Neural progenitor cell (in vitro differentiated cells): ENCODE measurements around the gene HINFP. TPM values are rescaled to one million over a fixed set of nuclear protein-coding genes. Genes with fewer than 3 reads are reported as not detected.

Source experiments
- DNase-seq: peaks from one replicate; pipeline ENCODE4 v3.0.0-alpha.2; 2016; ENCODE audit warnings: low spot score
- H2AFZ ChIP-seq: fragments of 200-600 bp; sonication (generic); replicated peaks from 2 replicates; pipeline ENCODE4 v1.6.1; 2016; ENCODE audit warnings: antibody characterized with exemption
- H3F3A ChIP-seq: fragments of 200-600 bp; sonication (generic); 2 replicates; pipeline ENCODE4 v1.6.1; 2016; ENCODE audit warnings: antibody characterized with exemption, low read depth
- H3K27ac ChIP-seq: fragments of 200-600 bp; sonication (generic); 2 replicates; pipeline ENCODE4 v1.5.1; 2016; ENCODE audit warnings: mild to moderate bottlenecking
- H3K27me3 ChIP-seq: fragments of 200-600 bp; sonication (generic); 2 replicates; pipeline ENCODE4 v1.6.1; 2016; ENCODE audit warnings: mild to moderate bottlenecking, moderate library complexity
- H3K36me3 ChIP-seq: fragments of 200-600 bp; sonication (generic); 2 replicates; pipeline ENCODE4 v1.5.1; 2016
- H3K4me1 ChIP-seq: fragments of 200-600 bp; sonication (generic); 2 replicates; pipeline ENCODE4 v1.6.1; 2016; ENCODE audit warnings: mixed run types
- H3K4me2 ChIP-seq: fragments of 200-600 bp; sonication (generic); 2 replicates; pipeline ENCODE4 v1.6.1; 2016
- H3K4me3 ChIP-seq: fragments of 200-600 bp; sonication (generic); 2 replicates; pipeline ENCODE4 v1.5.1; 2016
- H3K79me2 ChIP-seq: fragments of 200-600 bp; sonication (generic); 2 replicates; pipeline ENCODE4 v1.6.1; 2016; ENCODE audit warnings: low read depth
- H3K9ac ChIP-seq: fragments of 200-600 bp; sonication (generic); 2 replicates; pipeline ENCODE4 v1.6.1; 2016
- H3K9me3 ChIP-seq: fragments of 200-600 bp; sonication (generic); 2 replicates; pipeline ENCODE4 v1.5.1; 2016; ENCODE audit warnings: low read depth
- H4K20me1 ChIP-seq: fragments of 200-600 bp; sonication (generic); 2 replicates; pipeline ENCODE4 v1.6.1; 2016; ENCODE audit warnings: low read depth
- H3K27ac Mint-ChIP-seq: 3 replicates; pipeline ENCODE4 v1.8.0; 2021; ENCODE audit warnings: mixed read lengths
- H3K27me3 Mint-ChIP-seq: 2 replicates; pipeline ENCODE4 v1.8.0; 2022; ENCODE audit warnings: low read depth, mild to moderate bottlenecking, inconsistent platforms, moderate library complexity, mixed read lengths; ENCODE audit not compliant: insufficient read depth
- H3K36me3 Mint-ChIP-seq: 3 replicates; pipeline ENCODE4 v1.8.0; 2021; ENCODE audit warnings: mixed read lengths
- H3K4me1 Mint-ChIP-seq: 3 replicates; pipeline ENCODE4 v1.8.0; 2021; ENCODE audit warnings: mixed read lengths
- H3K4me3 Mint-ChIP-seq: 3 replicates; pipeline ENCODE4 v1.8.0; 2021; ENCODE audit warnings: mild to moderate bottlenecking, moderate library complexity, mixed read lengths
- H3K9me3 Mint-ChIP-seq: 3 replicates; pipeline ENCODE4 v1.8.0; 2020; ENCODE audit warnings: mixed read lengths
- CTCF ChIP-seq: fragments of 200-600 bp; sonication (generic); IDR thresholded peaks from 2 replicates; pipeline ENCODE4 v1.5.1; 2017; ENCODE audit warnings: antibody characterized with exemption, mild to moderate bottlenecking
- EZH2 ChIP-seq: fragments of 200-600 bp; sonication (generic); IDR thresholded peaks from 2 replicates; pipeline ENCODE4 v1.6.1; 2017; ENCODE audit warnings: antibody characterized with exemption, mild to moderate bottlenecking, moderate library complexity
- EZH2phosphoT487 ChIP-seq: fragments of 200-600 bp; sonication (generic); IDR thresholded peaks from 2 replicates; pipeline ENCODE4 v1.6.1; 2017; ENCODE audit warnings: antibody characterized with exemption
- total RNA-seq: library from RNA; depleted of rRNA; stranded (reverse); fragments of >200 nt; gene quantifications from 2 replicates; pipeline ENCODE4 v1.2.3, GENCODE V29; 2015; ENCODE audit warnings: low replicate concordance

The HINFP gene
- total RNA-seq, 1 donor from 2014 or later: 32.5 TPM

- Mint-ChIP-seq H3K4me3 (peak overlapping the region; percentile 82), H3K27ac (peak overlapping the region; percentile 50), H3K4me1 (peaks cover 9% of the 10 kb centered on the region), H3K9me3 (no peaks in the 10 kb centered on the region), H3K27me3 (peaks cover 12% of the 10 kb centered on the region), H3K36me3 (no peaks in the 10 kb centered on the region)
- H3F3A ChIP-seq: peaks cover 21% of the 10 kb centered on the region
- no peaks in the 10 kb centered on the region for H3K79me2 ChIP-seq
- H3K9ac ChIP-seq: no peak overlapping the region
- H3K4me1 ChIP-seq: peaks cover 5% of the 10 kb centered on the region
- no peak overlapping the region for H2AFZ ChIP-seq
- no peaks in the 10 kb centered on the region for H3K9me3 ChIP-seq
- H3K4me3 ChIP-seq: no peak overlapping the region
- no peaks in the 10 kb centered on the region for H3K36me3 ChIP-seq
- TF ChIP-seq EZH2phosphoT487 (no peak), EZH2 (no peak)
- no peak for DNase-seq
- H3K27ac ChIP-seq: no peak overlapping the region
- no peaks in the 10 kb centered on the region for H4K20me1 ChIP-seq
- H3K4me2 ChIP-seq: no peak overlapping the region
- no peaks in the 10 kb centered on the region for H3K27me3 ChIP-seq
Measured at GRCh38 chr11:119167933-119168332, 46.6 kb downstream of the HINFP start.

- H4K20me1 ChIP-seq: no peaks in the 10 kb centered on the region
- Mint-ChIP-seq H3K27me3 (peaks cover 10% of the 10 kb centered on the region), H3K4me1 (peaks cover 9% of the 10 kb centered on the region), H3K9me3 (no peaks in the 10 kb centered on the region), H3K27ac (peak within 1 kb of the TSS; percentile 83), H3K36me3 (no peaks in the 10 kb centered on the region), H3K4me3 (peak within 1 kb of the TSS; percentile 87)
- H2AFZ ChIP-seq: peak within 1 kb of the TSS; percentile 97
- H3K79me2 ChIP-seq: no peaks in the 10 kb centered on the region
- peak within 1 kb of the TSS; percentile 75 for H3K4me3 ChIP-seq
- no peaks in the 10 kb centered on the region for H3K27me3 ChIP-seq
- H3K9me3 ChIP-seq: no peaks in the 10 kb centered on the region
- TF ChIP-seq CTCF (peak; percentile 86), EZH2 (no peak)
- no peaks in the 10 kb centered on the region for H3K36me3 ChIP-seq
- peaks cover 5% of the 10 kb centered on the region for H3K4me1 ChIP-seq
- peak; percentile 90 for DNase-seq
- H3K27ac ChIP-seq: peak within 1 kb of the TSS; percentile 69
- H3F3A ChIP-seq: peaks cover 21% of the 10 kb centered on the region
- H3K4me2 ChIP-seq: peak within 1 kb of the TSS; percentile 87
- peak within 1 kb of the TSS; percentile 68 for H3K9ac ChIP-seq
Measured at GRCh38 chr11:119168471-119169281, 47.3 kb downstream of the HINFP start, which contains the start of gene NLRX1. Gene NLRX1 (plus strand): TSS chr11:119168725. CDS start chr11:119171404, 2,679 bp downstream.

GRCh38 chr11:119169282-119169719 is 47.9 kb downstream of the HINFP start:
- Mint-ChIP-seq H3K36me3 (no peaks in the 10 kb centered on the region), H3K9me3 (no peaks in the 10 kb centered on the region), H3K27ac (peak overlapping the region; percentile 83), H3K27me3 (peaks cover 11% of the 10 kb centered on the region), H3K4me3 (peak overlapping the region; percentile 87), H3K4me1 (peaks cover 9% of the 10 kb centered on the region)
- H3K79me2 ChIP-seq: no peaks in the 10 kb centered on the region
- peaks cover 21% of the 10 kb centered on the region for H3F3A ChIP-seq
- H3K27ac ChIP-seq: peak overlapping the region; percentile 69
- peak; percentile 58 for DNase-seq
- peaks cover 5% of the 10 kb centered on the region for H3K4me1 ChIP-seq
- TF ChIP-seq EZH2phosphoT487 (no peak), EZH2 (no peak), CTCF (no peak)
- H4K20me1 ChIP-seq: no peaks in the 10 kb centered on the region
- no peaks in the 10 kb centered on the region for H3K27me3 ChIP-seq
- peak overlapping the region; percentile 75 for H3K4me3 ChIP-seq
- peak overlapping the region; percentile 68 for H3K9ac ChIP-seq
- no peaks in the 10 kb centered on the region for H3K9me3 ChIP-seq
- H3K4me2 ChIP-seq: peak overlapping the region; percentile 87
- peak overlapping the region; percentile 97 for H2AFZ ChIP-seq
- H3K36me3 ChIP-seq: no peaks in the 10 kb centered on the region

GRCh38 chr11:119172513-119172912 is 51.1 kb downstream of the HINFP start:
- Histone ChIP-seq H3K36me3 (no peaks in the 10 kb centered on the region), H3K79me2 (no peaks in the 10 kb centered on the region), H4K20me1 (no peaks in the 10 kb centered on the region), H3K27me3 (no peaks in the 10 kb centered on the region), H3K4me2 (no peak overlapping the region), H2AFZ (no peak overlapping the region), H3K4me1 (peaks cover 5% of the 10 kb centered on the region), H3K9ac (no peak overlapping the region), H3K9me3 (no peaks in the 10 kb centered on the region), H3K4me3 (no peak overlapping the region), H3F3A (peaks cover 21% of the 10 kb centered on the region), H3K27ac (no peak overlapping the region)
- no peak for DNase-seq
- Mint-ChIP-seq H3K27me3 (peaks cover 13% of the 10 kb centered on the region), H3K36me3 (no peaks in the 10 kb centered on the region), H3K4me3 (no peak overlapping the region), H3K4me1 (peaks cover 9% of the 10 kb centered on the region), H3K9me3 (no peaks in the 10 kb centered on the region), H3K27ac (no peak overlapping the region)
- TF ChIP-seq EZH2 (no peak), CTCF (no peak), EZH2phosphoT487 (no peak)
